Pulmonary artery endothelial cell (primary cell): ENCODE results near the gene AOPEP. TPM values are rescaled to one million over a fixed set of nuclear protein-coding genes. Genes with fewer than 3 reads are reported as not detected.

Experiments used
- DNase-seq: peaks from one replicate; pipeline ENCODE4 v3.0.0-alpha.2; 2011; ENCODE audit warnings: low read depth, low spot score
- total RNA-seq: library from RNA; depleted of rRNA; stranded (reverse); fragments of >200 nt; gene quantifications from 2 replicates; pipeline ENCODE4 v1.2.3, GENCODE V29; 2014

AOPEP gene
- total RNA-seq, 1 donor from 2014 or later = 19.2 TPM

- no peak for DNase-seq
Measured at GRCh38 chr9:95090871-95091577, 364.5 kb downstream of the AOPEP start.

- no peak for DNase-seq
Measured at GRCh38 chr9:95091601-95092261, 365.2 kb downstream of the AOPEP start.

DNA sequence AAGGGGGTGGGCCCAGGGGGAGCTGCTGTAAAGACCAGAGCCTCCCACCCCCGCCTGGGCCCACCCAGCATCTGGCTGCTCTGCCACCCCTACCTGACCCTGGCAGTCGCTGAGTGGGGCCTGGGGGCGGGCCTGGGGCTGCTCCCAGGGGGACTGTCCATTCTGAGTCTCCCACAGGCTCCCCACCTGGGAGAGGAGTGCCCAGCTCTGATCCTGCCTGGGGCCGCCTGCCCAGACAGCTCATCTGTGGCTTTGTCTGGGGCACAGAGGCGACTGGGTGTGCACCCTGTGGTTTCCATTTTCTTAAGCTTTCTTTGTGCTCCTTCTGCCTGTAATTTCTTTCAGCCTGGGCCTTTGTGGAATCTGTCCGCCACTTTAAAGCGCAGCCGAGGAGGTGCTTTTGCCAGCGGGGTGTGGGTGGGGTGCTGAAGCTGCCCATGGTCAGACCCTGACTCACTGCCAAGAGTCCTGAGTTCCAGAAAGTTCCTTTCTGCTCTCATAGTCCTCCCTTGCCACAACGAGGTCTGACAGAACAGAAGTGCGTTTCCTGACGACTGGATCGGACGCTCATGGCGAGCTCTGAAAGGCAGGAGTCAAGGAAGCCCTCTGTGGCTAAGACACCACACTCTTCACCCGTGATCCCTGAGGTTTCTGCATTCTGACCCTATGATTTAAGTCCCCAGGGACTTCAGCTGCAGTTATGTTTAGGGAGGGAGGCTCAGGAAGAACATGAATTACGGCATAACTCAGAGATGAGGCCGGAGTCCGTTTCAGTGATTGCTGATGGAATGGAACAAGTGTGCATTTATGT lies 366.0 kb downstream of the AOPEP start:
- no peak for DNase-seq

DNA sequence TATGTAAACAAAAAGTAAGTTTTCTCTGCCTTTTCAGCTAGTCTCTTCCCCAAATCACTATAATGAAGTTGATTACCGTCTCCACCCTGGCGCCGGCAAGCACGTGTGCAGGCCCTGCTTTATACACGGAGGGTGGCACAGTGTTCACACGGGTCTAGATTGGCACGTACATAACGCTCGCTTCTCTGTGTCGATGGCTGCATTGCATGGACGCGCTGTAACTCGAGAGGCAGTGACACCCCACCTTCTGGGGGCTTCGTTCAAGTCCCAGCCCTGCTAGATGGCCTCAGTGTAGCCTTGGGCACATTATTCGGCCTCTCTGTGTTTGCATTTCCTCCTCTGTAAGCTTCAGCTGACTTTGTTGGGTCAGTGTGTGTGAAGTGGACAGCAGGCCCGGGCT lies 367.1 kb downstream of the AOPEP start:
- no peak for DNase-seq

GRCh38 chr9:95094002-95094401 lies 367.5 kb downstream of the AOPEP start:
- DNase-seq = no peak

- no peak for DNase-seq
Measured at GRCh38 chr9:95095641-95096355, 369.3 kb downstream of the AOPEP start.

DNA sequence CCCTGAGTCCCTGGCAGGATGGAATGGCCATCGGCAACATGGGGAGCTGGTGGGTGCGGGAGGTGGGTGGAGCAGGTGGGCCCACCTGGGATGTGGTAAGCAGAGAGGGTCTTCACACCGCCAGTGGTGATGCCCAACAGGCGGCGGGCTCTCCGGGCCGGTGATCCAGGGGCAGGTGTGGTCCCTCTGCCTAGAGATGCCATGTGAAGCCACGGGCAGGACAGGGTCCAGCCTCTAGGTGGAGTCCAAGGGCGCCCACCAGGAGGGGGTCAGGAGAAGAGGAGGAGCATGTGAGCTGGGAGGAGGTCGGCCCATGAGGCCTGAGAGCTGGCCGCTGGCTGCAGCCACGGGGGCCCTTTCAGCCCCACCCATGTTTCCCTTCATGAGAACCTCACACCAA lies 369.9 kb downstream of the AOPEP start:
- no peak for DNase-seq

DNA sequence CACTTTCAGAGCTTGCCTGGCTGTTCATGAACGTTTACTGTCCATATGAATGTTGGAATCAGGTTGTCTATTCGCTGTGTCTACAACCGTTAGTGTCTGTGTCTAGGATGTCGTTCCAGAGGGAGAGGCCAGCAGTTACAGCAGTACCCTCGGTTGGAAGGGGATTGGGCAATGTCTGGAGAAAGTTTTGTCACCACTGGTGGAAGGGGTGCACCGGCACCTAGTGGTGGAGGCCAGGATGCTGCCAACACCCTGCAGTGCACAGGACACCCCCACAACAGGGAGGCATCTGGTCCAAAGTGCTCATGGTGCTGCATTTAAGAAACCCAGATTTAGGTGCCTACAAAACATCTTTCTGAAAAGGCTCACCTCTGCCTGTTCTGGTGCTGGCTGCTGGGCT lies 370.3 kb downstream of the AOPEP start:
- DNase-seq = no peak

- DNase-seq = no peak
Measured at GRCh38 chr9:95097279-95097678, 370.8 kb downstream of the AOPEP start.

DNA sequence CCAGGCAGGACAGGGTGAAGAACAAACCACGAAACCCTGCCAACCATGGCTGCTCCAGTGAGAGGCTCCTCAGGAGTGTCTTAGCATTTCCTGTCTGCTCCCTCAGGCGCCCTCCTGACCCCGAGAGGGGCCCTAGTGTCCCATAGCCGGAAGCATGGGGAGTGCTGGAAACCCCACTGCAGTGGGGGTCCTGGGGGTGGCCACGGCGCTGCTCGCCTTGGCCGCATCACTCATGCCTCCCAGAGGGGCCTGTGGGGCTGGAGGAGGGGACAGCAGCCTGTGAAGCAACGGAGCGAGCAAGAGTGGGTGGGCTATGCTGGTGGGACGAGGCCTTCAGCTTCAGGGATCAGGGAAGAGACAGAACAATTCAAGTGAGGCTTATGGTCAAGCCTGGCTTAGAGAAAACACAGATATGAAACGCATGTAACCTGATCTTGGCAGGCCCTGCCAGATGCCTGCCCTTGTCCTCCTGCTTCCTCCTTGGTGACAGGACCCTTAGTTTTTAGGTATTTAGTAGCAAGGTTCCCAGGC lies 372.0 kb downstream of the AOPEP start:
- DNase-seq = no peak

GRCh38 chr9:95099321-95100070 lies 373.0 kb downstream of the AOPEP start:
- no peak for DNase-seq

- no peak for DNase-seq
Measured at GRCh38 chr9:95100071-95100627, 373.6 kb downstream of the AOPEP start.

- DNase-seq = no peak
Measured at GRCh38 chr9:95101326-95101725, 374.8 kb downstream of the AOPEP start.

DNA sequence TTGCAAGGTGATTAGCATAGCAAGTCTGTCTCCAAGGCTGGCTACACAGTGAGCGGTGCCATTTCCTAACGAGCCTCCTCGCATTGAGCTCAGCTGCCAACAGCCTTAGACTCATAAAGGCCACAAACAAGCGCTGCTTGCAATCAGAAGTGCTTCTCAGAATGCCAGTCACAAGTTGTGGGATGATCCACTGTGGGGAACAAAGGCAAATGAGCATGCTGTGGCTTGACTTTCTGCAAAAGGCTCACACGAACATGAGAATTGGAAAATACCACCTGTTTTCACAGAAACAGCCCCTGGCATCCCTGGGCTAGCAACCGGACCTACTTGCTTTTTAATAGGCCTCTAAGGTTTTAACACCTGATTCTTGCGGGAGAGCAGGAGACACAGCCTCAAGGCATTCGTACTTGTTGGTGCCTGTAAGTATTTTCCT lies 375.5 kb downstream of the AOPEP start:
- no peak for DNase-seq

DNA sequence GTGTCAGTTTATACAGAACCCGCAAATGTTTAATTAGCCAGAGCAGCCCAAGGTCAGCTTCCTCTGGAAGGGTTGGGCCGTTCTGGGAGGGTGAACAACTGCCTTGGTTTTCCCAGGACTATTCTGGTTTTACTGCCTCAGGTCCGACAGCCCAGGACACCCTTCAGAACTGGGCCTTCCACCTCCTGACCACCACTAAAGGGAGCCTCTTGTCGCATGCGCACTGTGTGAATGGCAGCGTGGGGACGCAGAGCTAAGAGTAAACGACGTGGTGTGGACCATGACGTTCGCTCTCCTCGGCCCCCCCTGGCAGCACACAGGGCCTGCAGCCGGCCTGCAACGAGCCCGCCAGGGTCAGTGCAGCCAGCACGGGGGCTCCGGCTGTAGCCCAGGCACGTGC lies 376.1 kb downstream of the AOPEP start:
- no peak for DNase-seq

DNA sequence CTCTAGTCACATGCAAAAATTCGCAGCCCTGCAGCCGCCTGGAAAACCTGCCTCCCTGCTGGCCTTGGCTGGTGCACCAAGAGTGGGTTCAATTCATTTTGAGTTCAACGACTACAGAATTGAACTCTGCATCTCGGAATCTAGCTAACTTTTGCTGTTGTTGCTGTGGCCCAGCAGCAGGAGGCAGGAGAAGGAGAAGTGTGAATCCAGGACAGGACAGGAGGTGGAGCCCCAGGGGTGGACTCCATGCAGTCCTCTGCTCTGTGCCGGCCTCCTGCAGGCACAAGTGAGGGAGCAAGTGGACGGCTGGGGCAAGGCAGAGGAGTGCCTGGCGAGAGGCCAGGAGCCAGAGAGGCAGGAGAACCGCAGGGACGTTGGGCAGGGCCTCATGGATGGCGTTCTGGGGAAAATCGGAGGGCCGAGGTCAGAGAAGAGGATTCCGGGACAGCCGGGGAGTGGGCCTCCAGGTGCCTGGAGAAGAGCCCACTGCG lies 376.8 kb downstream of the AOPEP start:
- no peak for DNase-seq

GRCh38 chr9:95103871-95104580 lies 377.5 kb downstream of the AOPEP start:
- no peak for DNase-seq

DNA sequence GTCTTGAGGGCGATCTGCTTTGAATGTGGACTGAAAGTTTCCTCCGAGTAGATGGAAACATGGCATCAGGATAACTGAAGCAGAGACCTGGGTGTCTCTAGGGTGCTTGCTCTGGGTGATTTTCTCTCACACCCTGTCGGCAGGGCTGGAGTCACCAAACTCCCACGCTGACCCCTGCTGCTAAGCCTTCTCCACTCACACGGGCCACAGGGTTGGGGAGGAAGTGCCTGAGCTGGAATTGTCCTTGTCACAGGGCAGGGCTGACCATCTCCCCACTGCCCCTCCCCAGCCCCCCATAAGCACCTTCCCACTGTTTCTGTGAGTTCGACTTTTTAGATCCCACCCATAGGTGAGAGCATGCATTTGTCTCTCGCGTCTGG lies 378.1 kb downstream of the AOPEP start:
- DNase-seq = no peak

GRCh38 chr9:95104980-95105379 lies 378.5 kb downstream of the AOPEP start:
- no peak for DNase-seq
